ENCODE results near the gene MYH7. TPM values are rescaled to one million over a fixed set of nuclear protein-coding genes. Genes with fewer than 3 reads are reported as not detected.

MYH7 gene
- total RNA-seq, 2 donors from 2014 or later, result 0.28 to 40.1 TPM

- 55% methylated on average over 1 of the region's 1 CpG for WGBS
- intact Hi-C loops (cut with DNase I), result no loop called here
- no peaks in the 10 kb centered on the region for H3K36me3 ChIP-seq
- TF ChIP-seq POLR2A (IDR thresholded peaks at IDR 0.05), result no peak
- no peak for TF ChIP-seq POLR2AphosphoS5 (IDR thresholded peaks at IDR 0.05)
- no peak for TF ChIP-seq CTCF (IDR thresholded peaks at IDR 0.05)
- H3K27me3 ChIP-seq (replicated peaks; ENCODE audit: insufficient read depth), result no peaks in the 10 kb centered on the region
- no peak overlapping the region for H3K27ac ChIP-seq
- no peak for DNase-seq (ENCODE audit: low spot score)
- H3K4me3 ChIP-seq, result no peak overlapping the region
- no peaks in the 10 kb centered on the region for H3K4me1 ChIP-seq (replicated peaks)
- no peaks in the 10 kb centered on the region for H3K9me3 ChIP-seq
Measured at GRCh38 chr14:23444314-23444713, 8.9 kb upstream of the MYH7 start.

- intact Hi-C loops (cut with DNase I), result no loop called here
- Histone ChIP-seq H3K4me3 (no peak overlapping the region), H3K4me1 (replicated peaks) (no peaks in the 10 kb centered on the region), H3K27ac (no peak overlapping the region), H3K9me3 (no peaks in the 10 kb centered on the region), H3K27me3 (replicated peaks; ENCODE audit: insufficient read depth) (no peaks in the 10 kb centered on the region), H3K36me3 (no peaks in the 10 kb centered on the region)
- WGBS, result 68% methylated on average over 6 of the region's 6 CpGs
- DNase-seq (ENCODE audit: low spot score), result no peak
- TF ChIP-seq POLR2A (IDR thresholded peaks at IDR 0.05) (no peak), POLR2AphosphoS5 (IDR thresholded peaks at IDR 0.05) (no peak), CTCF (IDR thresholded peaks at IDR 0.05) (no peak)
Measured at GRCh38 chr14:23443881-23444280, 8.4 kb upstream of the MYH7 start.

- no peak overlapping the region for H3K27ac ChIP-seq
- 89% methylated on average over 11 of the region's 11 CpGs for WGBS
- DNase-seq (ENCODE audit: low spot score), result no peak
- intact Hi-C loops (cut with DNase I), result no loop called here
- H3K9me3 ChIP-seq, result no peaks in the 10 kb centered on the region
- no peaks in the 10 kb centered on the region for H3K36me3 ChIP-seq
- TF ChIP-seq POLR2A (IDR thresholded peaks at IDR 0.05), result no peak
- H3K4me1 ChIP-seq (replicated peaks), result no peaks in the 10 kb centered on the region
- no peaks in the 10 kb centered on the region for H3K27me3 ChIP-seq (replicated peaks; ENCODE audit: insufficient read depth)
- H3K4me3 ChIP-seq, result no peak overlapping the region
Measured at GRCh38 chr14:23443411-23443812, 8.0 kb upstream of the MYH7 start.

- intact Hi-C loops (cut with DNase I), result no loop called here
Measured at GRCh38 chr14:23442721-23443356, 7.4 kb upstream of the MYH7 start.

GRCh38 chr14:23441076-23441475 lies 5.6 kb upstream of the MYH7 start:
- intact Hi-C loops (cut with DNase I), result no loop called here
- Histone ChIP-seq H3K9me3 (no peaks in the 10 kb centered on the region), H3K27ac (no peak overlapping the region), H3K4me1 (replicated peaks) (no peaks in the 10 kb centered on the region), H3K27me3 (replicated peaks; ENCODE audit: insufficient read depth) (no peaks in the 10 kb centered on the region), H3K4me3 (no peak overlapping the region), H3K36me3 (no peaks in the 10 kb centered on the region)
- WGBS, result 12% methylated on average over 1 of the region's 1 CpG
- TF ChIP-seq POLR2AphosphoS5 (IDR thresholded peaks at IDR 0.05), result no peak
- DNase-seq (ENCODE audit: low spot score), result no peak

More at GRCh38 chr14:23442721-23443356, 7.4 kb upstream of the MYH7 start:
- Histone ChIP-seq H3K36me3 (no peaks in the 10 kb centered on the region), H3K4me3 (no peak overlapping the region), H3K27me3 (replicated peaks; ENCODE audit: insufficient read depth) (no peaks in the 10 kb centered on the region), H3K4me1 (replicated peaks) (no peaks in the 10 kb centered on the region), H3K27ac (no peak overlapping the region), H3K9me3 (no peaks in the 10 kb centered on the region)
- DNase-seq (ENCODE audit: low spot score), result no peak
- 81% methylated on average over 8 of the region's 9 CpGs for WGBS
- TF ChIP-seq POLR2A (IDR thresholded peaks at IDR 0.05) (no peak), POLR2AphosphoS5 (IDR thresholded peaks at IDR 0.05) (no peak), CTCF (IDR thresholded peaks at IDR 0.05) (no peak)

- intact Hi-C loops (cut with DNase I), result no loop called here
- 95% methylated on average over 6 of the region's 6 CpGs for WGBS
Measured at GRCh38 chr14:23439107-23439835, 3.8 kb upstream of the MYH7 start.

More at GRCh38 chr14:23439107-23439835, 3.8 kb upstream of the MYH7 start:
- Histone ChIP-seq H3K27me3 (replicated peaks; ENCODE audit: insufficient read depth) (no peaks in the 10 kb centered on the region), H3K36me3 (no peaks in the 10 kb centered on the region), H3K27ac (no peak overlapping the region), H3K9me3 (no peaks in the 10 kb centered on the region), H3K4me1 (replicated peaks) (no peaks in the 10 kb centered on the region), H3K4me3 (no peak overlapping the region)
- DNase-seq (ENCODE audit: low spot score), result no peak
- TF ChIP-seq CTCF (IDR thresholded peaks at IDR 0.05), result no peak
- no peak for TF ChIP-seq POLR2A (IDR thresholded peaks at IDR 0.05)
- TF ChIP-seq POLR2AphosphoS5 (IDR thresholded peaks at IDR 0.05), result no peak
